ENCODE measurements around the gene STK17A.
A peak's percentile ranks its signal among the peaks of the same experiment; 100 is the strongest.
"Not testable (repeated sequence)": the region's sequence is repeated elsewhere in the genome, so short reads cannot be mapped to it uniquely, and the experiment has no call there.

STK17A gene

DNA sequence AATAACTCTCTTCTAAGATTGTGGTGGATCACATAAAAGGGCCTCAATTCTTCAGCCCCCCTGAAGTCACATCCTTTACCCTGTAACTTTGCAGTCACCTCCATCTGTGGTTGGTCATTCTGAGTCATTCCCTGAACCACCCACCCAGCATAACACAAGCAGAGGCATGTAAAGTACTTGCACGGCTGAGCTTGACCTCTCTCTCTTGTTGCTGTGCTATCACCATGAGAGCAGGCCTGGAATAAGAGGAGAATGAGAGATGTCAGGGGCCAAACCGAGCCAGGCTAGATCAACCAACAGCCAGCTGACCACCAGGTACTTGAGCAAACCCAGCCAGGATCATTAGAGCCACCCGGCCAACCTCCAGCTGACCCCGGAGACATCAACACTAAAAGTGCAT is 13.5 kb upstream of the STK17A start:
- peak; percentile 37 for DNase-seq

DNA sequence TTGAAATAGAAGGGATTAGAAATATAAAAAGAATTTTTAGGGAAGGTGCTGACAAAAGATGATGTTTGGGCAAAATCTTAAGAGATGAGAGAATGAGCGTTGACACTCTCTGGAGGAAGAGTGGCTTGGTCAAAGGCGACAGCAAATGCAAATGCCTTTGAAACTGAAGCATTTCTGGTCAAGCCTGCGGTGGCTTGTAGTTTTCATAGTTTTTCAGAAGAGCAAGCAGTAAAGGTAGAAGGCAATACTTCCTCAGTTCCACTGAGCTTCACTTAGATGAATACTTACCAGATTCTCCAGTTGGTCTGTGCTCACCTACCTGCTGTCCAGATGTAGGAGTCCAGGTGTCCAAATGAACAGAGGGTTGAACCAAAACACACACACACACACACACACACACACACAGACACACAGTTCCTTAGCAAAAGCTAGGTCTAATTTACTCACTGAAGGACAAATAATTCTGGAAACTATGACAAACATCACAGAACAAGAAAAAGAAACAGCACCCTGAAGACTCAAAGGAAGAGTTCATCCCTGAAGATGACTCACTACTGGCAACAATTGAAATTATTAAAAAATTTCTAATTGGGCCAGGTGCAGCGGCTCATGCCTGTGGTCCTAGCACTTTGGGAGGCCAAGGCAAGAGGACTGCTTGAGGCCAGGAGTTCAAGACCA is 12.1 kb upstream of the STK17A start:
- DNase-seq, result no peak

DNA sequence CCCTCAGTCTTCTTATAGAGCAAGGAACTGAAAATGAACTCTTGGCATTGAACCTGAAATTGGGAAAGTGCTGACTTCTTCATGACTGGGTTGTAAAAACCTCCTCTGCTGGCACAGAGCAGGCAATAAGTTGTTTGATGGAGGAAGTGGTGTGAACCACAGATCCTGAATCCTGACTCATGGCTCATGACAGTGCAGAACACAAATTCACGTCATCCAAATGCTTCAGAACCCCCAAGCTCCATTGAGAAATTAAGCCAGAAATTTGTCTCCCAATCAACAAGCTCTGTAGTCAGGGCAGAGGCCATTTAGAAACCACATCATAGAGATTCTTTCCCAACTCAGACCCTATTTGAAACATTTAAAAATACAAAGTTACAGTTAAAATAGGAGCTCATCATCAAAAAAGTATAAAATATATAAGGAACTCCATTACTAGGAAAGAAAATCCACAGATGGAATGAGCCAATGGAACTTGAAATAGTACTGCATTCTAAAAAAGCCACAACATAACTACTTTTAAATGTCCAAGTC is 10.3 kb upstream of the STK17A start:
- peak; percentile 54 for DNase-seq

DNA sequence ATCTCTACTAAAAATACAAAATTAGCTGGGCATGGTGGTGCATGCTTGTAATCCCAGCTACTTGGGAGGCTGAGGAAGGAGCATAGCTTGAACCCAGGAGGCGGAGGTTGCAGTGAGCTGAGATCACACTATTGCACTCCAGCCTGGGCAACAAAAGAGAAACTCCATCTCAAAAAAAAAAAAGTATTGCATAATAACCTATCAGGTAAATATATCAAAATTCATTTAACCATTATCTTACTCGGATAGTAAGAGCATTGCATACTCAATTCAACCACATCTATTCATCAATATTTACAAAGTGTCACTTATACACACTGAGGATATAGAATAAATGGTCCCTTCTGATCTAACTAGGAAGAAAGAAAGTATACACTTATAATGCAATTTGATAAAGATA is 9.1 kb upstream of the STK17A start:
- DNase-seq, result not testable (repeated sequence)

DNA sequence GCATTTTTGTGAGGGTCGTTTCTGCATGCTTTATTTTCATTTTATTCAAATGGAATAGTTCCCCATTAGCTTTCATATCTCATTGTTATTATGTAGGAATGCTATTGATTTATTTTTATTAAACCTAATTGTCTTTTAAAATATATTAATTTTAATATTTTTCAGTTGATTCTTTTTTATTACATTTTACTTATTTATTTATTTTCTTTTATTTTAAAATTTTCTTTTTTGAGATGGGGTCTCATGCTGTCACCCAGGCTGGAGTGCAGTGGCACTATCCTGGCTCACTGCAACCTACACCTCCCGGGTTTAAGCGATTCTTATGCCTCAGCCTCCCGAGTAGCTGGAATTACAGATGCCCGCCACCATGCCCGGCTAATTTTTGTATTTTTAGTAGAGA is 7.4 kb upstream of the STK17A start:
- DNase-seq, result no peak

DNA sequence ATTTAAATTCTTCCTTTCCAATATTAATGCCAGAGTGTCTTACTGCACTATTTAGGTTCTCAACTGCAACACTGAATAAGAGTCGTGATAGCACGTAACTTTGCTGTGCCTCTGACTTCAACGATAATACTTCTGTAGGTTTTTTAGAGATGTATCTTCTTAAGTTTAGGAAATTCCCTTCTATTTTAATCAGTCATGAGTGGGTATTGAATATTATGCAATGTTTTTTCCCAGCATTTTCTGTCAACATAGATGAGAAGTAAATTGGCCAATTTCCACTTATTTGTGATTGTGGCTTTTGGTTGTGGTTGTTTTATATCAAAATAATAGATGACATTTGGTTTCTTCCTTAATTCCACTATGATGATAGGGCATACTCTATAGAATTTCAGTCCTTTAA is 6.7 kb upstream of the STK17A start:
- DNase-seq, result no peak

DNA sequence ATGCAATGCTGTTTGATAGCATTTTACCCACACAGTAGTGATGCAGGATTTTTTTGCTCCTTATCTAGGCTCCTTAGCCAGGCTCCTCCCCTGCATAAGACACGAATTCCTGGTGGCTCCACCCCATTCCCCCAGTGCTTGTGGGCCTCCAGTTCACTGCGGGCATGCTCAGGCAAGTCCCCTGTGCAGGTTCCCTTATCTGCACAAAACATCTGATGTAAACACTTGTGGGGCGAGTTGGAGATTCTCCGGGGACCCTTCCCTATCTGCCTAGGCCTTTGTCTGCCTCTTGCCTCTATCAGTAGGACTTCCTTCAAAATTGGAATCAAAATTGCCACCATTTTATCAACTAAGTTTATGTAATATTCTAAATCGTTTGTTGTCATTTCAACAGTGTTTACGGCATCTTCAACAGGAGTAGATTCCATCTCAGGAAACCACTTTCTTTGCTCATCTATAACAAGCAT is 5.4 kb upstream of the STK17A start:
- no peak for DNase-seq

DNA sequence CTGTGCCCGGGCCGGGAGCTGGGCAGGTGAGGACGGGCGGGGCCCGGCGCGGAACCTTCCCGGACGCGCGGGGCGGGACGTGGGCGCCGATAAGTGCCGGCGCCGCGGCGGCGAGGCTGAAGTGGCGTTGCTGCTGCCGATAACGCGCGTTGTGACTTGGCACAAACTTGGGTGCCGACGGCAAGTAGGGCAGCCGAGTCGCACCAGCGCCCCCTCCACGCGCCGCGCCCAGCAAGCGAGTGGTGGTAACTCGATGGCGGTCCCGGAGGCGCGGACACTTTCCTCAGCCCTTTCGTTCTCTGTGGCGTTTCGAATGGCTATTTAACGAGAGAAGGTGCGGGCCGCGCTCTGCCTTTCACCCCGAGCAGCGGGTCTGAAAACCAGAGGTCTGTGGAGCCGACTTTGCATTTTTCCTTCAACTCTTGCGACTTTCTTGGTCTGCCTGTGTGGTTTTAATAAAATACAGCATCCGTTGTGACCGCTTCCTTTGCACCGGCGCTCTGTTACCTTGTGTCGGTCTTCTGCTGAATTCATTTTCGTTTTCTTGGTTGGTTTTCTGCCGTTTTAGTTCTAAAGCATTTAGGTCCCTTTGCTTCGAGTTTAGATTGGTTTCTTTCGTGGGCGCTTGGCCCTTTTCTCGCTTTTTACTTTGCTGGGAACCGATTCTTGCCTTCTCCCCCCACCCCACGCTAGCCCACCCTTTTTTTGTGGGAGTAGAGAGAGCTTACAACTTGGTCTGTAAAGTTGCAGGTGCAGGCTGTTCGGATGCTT is 701 bp downstream of the STK17A start:
- DNase-seq, result no peak

DNA sequence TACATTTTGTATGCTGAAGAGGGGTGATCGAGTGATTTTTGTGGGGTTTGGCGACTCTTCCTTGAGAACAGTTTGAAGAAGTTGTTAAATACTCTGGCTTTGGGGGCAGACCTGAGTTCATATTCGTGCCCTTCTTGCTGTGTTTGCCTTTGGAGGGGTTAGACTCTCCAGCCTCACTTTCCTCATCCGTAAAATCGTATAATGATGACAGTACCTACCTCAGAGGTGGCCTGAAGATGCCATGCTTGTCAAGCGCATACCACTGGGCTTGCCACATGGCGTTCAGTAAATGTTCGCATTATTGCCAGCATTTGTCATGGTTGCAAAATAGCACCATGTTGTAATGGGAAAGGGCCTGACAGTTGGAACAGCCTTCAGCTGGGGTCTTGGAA is 1.3 kb downstream of the STK17A start:
- DNase-seq, result no peak

DNA sequence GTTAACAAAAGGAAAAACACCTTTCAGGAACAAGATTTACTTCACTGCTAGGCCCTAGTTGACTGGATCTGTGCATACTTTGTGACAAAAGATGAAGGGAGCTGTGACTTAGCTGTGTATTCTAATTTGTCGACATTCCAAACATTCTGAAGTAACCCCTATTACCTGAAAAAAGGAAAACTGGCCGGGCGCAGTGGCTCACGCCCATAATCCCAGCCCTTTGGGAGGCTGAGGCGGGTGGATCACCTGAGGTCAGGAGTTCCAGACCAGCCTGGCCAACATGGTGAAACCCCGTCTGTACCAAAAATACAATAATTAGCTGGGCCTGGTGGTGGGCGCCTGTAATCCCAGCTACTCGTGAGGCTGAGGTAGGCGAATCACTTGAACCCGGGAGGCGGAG is 1.8 kb downstream of the STK17A start:
- DNase-seq, result not testable (repeated sequence)

DNA sequence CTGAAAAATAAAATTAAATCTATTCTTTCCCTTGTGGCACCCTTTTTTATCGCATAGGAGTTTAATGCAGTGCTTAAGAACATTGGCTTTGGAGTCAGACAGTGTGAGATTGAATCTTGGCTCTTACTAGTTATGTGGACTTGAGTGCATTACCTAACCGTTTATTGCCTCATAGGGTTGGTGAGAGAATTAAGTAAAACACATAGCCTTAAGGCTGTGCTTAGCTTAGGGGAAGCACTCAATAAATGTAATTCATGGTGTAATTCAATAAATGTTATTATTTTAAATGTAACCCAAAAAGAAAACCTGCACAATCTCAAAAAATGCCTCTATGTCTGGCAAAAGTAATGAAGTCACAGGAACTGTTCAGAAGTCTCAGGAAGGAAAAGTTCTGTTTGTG is 2.7 kb downstream of the STK17A start:
- DNase-seq, result no peak

DNA sequence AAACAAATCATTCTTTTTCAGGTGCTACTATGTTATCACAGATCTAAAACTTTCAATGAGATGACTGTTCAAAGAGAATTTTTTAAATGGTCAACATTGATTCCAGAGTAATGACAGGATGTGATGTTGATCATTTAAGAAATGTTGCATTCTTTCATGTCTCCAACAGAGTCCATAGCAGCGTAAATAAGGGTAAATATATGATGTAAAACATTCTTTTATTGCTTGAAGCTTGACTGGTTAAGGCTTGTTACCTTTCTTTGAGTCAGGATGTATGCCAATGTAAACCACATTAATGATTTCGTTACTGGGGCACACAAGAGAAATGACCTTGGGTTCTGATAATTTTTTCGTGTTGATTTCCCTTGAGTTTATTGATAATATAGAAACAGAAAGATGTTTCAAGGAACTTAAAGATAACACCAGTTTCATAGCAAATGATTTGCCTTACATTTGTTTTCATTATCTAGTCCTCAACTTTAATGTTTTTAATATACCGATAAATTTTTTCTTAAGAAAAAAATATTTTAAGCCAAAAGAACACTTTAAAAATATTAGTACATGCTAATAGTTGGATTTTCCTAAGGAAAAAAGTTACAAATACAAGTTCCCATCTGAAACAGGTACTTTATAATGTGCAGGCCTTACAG is 3.5 kb downstream of the STK17A start:
- DNase-seq, result no peak

DNA sequence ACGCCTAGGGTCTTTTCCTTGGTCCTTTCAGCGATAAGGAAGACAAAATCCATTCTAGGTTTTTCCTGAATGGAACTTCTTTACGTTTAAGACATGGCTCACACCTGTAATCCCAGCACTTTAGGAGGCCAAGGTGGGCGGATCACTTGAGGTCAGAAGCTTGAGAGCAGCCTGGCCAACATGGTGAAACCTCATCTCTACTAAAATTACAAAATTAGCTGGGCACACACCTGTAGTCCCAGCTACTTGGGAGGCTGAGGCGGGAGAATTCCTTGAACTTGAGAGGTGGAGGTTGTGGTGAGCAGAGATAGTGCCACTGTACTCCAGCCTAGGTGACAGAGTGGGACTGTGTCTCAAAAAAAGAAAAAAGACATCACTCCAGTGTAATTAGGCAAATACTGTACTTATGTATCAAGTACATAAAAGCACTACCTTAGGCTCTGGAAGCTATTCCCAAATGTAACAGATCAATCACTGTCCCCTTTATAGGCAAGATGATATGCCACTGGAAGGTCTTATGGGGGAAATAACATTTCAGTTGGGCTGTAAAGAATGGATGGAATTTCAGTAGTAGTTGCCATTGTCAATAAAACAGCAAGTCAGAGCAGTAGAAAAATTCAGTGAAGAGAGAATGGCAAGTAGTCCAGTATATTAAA is 5.7 kb downstream of the STK17A start:
- DNase-seq, result no peak

DNA sequence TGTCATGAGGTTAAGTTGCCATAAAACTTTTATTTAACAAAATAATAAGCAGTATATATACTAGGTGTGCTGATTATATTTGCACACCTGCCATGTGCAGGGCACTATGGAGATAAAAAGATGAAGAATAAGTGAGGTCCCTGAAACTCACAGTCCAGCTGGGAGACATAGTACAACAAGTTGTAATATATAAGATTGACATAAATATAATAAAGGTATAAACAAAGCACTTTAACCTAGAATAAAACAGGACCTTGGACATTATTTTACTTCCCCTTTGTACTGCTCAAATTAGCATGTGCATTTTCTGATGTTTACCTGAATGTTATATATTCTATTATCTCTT is 6.2 kb downstream of the STK17A start:
- no peak for DNase-seq

DNA sequence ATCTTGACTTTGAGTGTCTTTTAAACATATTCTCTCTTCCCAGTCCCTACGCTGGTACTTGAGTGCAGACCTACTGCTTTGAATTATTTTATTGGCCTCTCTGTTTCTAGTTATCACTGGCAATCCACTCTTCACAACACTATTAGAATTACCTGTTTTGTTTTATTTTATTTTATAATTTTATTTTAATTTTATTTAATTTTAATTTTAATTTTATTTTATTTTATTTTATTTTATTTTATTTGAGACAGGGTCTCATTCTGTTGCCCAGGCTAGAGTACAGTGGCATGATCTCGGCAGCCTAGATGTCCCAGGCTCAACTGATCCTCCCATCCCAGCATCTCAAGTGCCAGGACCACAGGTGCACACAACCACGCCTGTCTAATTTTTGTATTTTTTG is 6.8 kb downstream of the STK17A start:
- no peak for DNase-seq

DNA sequence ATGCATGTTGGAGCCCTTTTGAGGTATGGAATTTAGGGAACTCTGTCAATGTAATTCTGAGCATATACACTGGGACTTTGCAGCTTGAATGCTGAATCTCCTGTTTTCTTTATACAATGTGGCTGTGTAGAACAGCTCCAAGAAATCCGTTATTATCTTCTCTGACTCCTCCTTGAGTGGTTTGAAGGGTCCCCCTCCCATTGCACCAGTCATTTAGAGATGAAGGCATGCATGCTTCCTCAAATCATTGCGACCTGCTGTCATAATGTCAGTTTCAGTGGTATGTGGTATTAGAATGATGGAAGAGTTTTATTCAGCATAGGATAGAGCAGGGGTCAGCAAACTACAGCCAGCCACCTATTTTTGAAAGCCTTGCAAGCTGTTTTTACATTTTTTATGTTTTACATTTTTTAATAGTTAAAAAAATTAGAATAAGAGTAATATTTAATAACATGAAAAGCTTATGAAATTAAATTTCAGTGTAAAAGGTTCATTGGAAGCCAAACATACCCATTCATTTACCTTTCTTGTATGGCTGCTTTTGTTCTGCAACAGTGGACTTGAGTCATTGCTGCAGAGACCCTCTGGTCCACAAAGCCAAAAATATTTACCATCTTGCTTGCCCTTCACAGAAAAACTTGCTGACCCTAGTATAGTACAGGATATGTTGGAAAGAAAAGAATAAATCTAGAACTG is 8.1 kb downstream of the STK17A start:
- DNase-seq, result no peak

DNA sequence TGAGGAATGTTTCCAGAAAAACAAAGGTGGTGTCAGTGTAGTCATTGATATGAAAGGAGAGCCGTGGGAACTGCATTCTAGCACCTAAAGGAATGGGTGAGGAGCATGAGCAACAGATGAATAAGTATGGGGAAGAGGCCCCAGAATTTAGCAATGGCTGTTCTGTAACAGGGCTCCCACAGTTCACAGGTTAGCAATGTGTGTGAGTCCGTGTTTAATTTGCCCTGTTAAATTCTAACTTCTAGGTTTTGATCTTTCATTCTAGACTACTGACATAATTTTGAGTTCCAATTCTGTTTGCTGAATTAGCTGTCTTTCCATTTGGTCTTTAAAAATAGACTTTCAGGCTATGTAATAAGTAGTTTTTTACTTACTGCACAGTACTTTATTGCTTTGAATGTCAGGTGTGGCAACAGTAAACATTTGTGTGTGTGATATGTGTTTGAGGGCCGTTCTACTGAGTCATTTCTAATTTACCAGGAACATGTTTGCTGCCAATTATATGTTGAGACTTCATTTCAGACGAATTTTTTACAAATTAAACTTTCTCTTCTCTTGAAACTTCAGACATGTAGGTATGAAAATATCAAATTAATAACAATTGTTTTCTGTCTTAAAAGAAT is 8.8 kb downstream of the STK17A start:
- no peak for DNase-seq

DNA sequence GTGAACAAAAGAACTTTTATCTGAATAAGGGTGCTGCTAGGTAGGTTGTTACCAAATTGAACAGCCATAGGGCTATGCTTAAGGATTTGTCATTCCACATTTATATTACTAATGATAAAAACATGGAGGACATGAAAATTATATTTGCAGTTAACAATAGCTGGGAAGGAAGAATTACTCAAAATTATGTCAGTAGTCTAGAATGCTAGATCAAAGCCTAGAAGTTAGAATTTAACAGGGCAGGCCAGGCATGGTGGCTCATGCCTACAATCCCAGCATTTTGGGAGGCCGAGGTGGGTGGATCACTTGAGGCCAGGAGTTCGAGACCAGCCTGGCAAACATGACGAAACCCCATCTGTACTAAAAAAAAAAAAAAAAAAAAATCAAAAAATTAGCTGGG is 9.4 kb downstream of the STK17A start:
- DNase-seq, result no peak

DNA sequence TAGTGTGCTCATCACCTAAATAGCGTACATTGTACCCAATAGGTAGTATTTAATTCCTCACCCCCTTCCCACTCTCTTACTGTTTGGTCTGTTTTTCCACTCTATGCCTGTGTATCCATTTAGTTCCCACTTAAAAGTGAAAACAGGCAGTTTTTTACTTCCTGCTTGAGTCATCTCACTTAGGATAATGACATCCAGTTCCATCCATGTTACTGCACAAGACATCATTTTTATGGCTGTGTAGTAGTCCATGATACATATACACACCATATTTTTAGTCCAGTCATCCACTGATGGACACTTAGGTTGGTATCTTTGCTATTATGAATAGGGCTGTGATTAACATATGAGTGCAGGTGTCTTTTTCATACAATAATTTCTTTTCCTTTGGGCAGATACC is 10.1 kb downstream of the STK17A start:
- DNase-seq, result no peak

DNA sequence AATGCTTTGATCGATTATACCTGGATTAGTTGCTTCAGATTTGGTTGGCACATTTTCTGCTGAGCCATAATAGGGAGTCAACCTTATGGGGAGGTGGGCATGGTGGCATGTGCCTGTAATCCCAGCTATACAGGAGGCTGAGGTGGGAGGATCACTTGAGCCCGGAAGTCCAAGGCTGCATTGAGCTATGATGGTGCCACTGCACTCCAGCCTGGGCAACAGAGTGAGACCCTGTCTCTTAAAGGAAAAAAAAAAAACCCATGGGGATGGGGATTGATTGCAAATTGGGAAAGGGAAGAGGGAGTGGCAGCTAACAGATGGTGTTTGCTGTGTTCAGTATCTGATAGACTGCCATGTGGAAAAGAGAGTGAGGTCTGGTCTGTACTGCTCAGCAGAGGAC is 11.1 kb downstream of the STK17A start:
- DNase-seq, result no peak

DNA sequence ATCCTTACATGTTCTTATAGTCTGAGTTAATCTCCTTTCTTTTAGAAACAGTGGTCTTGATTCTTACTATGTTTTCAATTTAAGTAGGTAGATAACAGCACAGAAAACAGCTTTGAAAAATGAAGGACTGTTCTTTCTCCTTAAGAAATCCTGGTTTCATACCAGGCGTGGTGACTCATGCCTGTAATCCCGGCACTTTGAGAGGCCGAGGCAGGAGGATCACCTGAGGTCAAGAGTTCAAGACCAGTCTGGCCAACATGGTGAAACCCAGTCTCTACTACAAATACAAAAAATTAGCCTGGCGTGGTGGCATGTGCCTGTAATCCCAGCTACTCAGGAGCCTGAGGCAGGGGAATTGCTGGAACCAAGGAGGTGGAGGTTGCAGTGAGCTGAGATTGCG is 13.5 kb downstream of the STK17A start:
- DNase-seq, result not testable (repeated sequence)

DNA sequence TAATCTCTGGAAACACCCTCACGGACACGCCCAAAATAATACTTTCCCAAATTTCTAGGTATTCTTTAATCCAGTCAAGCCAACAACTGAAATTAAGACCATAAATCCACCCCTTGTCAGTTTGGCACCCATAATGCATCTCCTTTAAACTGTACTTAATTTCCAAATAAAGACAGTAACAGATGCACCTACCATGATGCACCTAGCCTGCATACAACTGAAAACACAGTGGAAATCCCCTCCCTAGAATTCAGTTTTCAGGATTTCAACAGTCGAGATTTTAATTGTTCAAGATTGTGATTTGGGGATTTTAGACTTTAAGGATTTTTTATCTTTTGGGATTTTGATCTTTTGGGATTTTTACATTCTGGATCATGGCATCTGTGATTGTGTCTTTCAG is 17.1 kb downstream of the STK17A start:
- DNase-seq, result no peak

All from T1000 (cell line).